ENCODE results near the gene SPTBN4.
"Not testable (repeated sequence)": the region's sequence is repeated elsewhere in the genome, so short reads cannot be mapped to it uniquely, and the experiment has no call there.

Gene SPTBN4

GRCh38 chr19:40464059-40465024, 2.5 kb upstream of the SPTBN4 start:
- peak; percentile 44 to 50 for DNase-seq (ENCODE audit: low read depth in 2 of 2)

- DNase-seq (ENCODE audit: low read depth in 2 of 2): peak in 1 of 2 donors; percentile 3
Measured at GRCh38 chr19:40465025-40465556, 1.7 kb upstream of the SPTBN4 start.

GRCh38 chr19:40465557-40466218, 1.1 kb upstream of the SPTBN4 start, which contains the start of gene BLVRB:
TSS of gene BLVRB (minus strand) at chr19:40465745. CDS start at chr19:40465688, 57 bp downstream.
- peak; percentile 97 to 98 for DNase-seq (ENCODE audit: low read depth in 2 of 2)

- DNase-seq (ENCODE audit: low read depth in 2 of 2): peak; percentile 75 to 89
Measured at GRCh38 chr19:40466219-40466984, 399 bp upstream of the SPTBN4 start.

- no peak for DNase-seq (ENCODE audit: low read depth in 2 of 2)
Measured at GRCh38 chr19:40469011-40469410, 2.2 kb downstream of the SPTBN4 start.

- DNase-seq (ENCODE audit: low read depth in 2 of 2): no peak
Measured at GRCh38 chr19:40471111-40471510, 4.3 kb downstream of the SPTBN4 start.

GRCh38 chr19:40472516-40472915, 5.7 kb downstream of the SPTBN4 start:
- no peak for DNase-seq (ENCODE audit: low read depth in 2 of 2)

GRCh38 chr19:40474737-40475136, 7.9 kb downstream of the SPTBN4 start:
- DNase-seq (ENCODE audit: low read depth in 2 of 2): no peak

- DNase-seq (ENCODE audit: low read depth in 2 of 2): not testable (repeated sequence)
Measured at GRCh38 chr19:40475878-40476644, 9.3 kb downstream of the SPTBN4 start.

- DNase-seq (ENCODE audit: low read depth in 2 of 2): no peak
Measured at GRCh38 chr19:40486017-40486416, 19.2 kb downstream of the SPTBN4 start.

GRCh38 chr19:40489882-40490230, 23.1 kb downstream of the SPTBN4 start:
- no peak for DNase-seq (ENCODE audit: low read depth in 2 of 2)

- DNase-seq (ENCODE audit: low read depth in 2 of 2): no peak
Measured at GRCh38 chr19:40492274-40492673, 25.5 kb downstream of the SPTBN4 start.

- no peak for DNase-seq (ENCODE audit: low read depth in 2 of 2)
Measured at GRCh38 chr19:40493778-40494177, 27.0 kb downstream of the SPTBN4 start.

GRCh38 chr19:40494191-40494838, 27.5 kb downstream of the SPTBN4 start:
- DNase-seq (ENCODE audit: low read depth in 2 of 2): no peak

- no peak for DNase-seq (ENCODE audit: low read depth in 2 of 2)
Measured at GRCh38 chr19:40497214-40497613, 30.4 kb downstream of the SPTBN4 start.

- DNase-seq (ENCODE audit: low read depth in 2 of 2): no peak
Measured at GRCh38 chr19:40499320-40499719, 32.5 kb downstream of the SPTBN4 start.

- not testable (repeated sequence) for DNase-seq (ENCODE audit: low read depth in 2 of 2)
Measured at GRCh38 chr19:40500678-40501530, 34.1 kb downstream of the SPTBN4 start.

GRCh38 chr19:40501599-40501998, 34.8 kb downstream of the SPTBN4 start:
- DNase-seq (ENCODE audit: low read depth in 2 of 2): no peak

GRCh38 chr19:40502081-40502480, 35.3 kb downstream of the SPTBN4 start:
- no peak for DNase-seq (ENCODE audit: low read depth in 2 of 2)
